NCI-H1105 (cell line): ENCODE results near the gene YIPF4.
"Not testable (repeated sequence)": the region's sequence is repeated elsewhere in the genome, so short reads cannot be mapped to it uniquely, and the experiment has no call there.

ENCODE experiments used
- DNase-seq: peaks from one replicate; lab custom pipeline; 2025; lab: John Stamatoyannopoulos, UW

The YIPF4 gene

DNA sequence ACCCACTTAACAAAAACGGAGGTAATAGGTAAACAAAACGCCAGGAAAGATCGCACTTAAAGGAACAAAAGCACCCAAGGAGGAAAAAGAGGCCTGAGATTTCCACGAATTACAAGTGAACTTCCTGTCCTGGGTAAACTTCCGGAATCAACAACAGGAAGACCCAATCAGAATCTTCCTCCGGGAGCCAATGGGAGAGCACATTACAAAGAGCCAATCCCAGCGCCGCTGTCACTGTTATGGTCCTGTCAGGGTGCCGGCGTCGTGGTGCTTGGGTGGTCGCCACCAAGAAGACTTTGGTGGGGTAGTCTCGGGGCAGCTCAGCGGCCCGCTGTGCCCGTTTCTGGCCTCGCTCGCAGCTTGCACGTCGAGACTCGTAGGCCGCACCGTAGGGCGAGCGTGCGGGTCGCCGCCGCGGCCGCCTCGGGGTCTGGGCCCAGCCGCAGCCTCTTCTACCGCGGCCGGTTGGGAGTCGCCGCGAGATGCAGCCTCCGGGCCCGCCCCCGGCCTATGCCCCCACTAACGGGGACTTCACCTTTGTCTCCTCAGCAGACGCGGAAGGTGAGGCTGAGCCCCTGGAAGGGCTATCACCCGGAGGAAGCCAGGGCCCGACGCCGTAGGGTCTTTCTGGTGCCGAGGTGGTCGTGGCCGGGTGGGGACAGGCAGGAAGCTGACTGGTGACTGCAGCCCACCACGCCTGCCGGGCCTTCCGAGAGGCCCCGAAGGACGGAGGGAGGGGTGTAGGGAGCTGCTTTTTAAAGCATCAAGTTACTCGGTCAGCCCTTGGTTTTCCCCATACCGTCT lies at the start of gene YIPF4:
YIPF4 (plus strand) TSS at position 231 of the 804 bp plus-strand sequence; CDS start at position 483, 252 bp downstream.
- peak; percentile 73 for DNase-seq

GRCh38 chr2:32228181-32228580 lies 49.5 kb upstream of the YIPF4 start:
- DNase-seq: no peak

DNA sequence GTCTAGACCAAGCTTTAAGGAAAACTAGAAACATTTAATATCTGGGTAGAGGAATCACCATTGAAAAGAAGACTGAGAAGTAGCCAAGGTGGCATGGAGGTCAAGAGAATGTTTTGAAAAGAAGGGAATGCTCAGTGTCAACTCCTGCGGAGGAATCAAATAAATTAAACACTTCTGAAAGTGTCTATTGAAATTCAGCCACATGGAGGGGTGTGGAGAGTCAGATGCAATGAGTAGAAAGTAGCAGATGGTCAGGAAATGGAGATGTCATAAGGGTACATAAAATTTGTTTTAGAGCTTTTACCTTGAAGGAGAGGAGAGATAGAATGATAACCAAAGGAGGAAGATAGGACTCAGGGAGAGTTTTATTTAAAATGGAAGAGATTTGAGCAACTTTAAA lies 48.1 kb upstream of the YIPF4 start:
- no peak for DNase-seq

- no peak for DNase-seq
These were observed 45.7 kb upstream of the YIPF4 start for GRCh38 chr2:32231959-32232358.

- DNase-seq: no peak
These were observed 42.4 kb upstream of the YIPF4 start for GRCh38 chr2:32235315-32235714.

DNA sequence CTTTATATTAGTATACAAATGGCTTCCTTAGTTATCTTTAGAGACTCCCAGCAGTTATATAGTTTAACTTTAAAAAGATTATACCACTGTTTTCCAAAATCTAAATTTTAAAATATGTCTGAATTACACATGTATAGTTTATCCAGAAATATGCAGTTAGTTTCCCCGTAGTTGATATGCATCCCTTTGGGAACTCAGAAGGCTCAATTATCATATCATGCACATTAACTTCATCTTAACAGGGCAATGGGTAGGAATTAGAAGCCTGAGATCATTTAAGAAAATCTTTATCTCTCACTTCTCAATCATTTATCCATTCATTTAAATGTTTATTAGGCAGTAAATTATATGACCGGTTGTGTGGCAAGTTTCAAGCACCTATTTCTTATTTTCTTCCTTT lies 40.2 kb upstream of the YIPF4 start:
- no peak for DNase-seq

DNA sequence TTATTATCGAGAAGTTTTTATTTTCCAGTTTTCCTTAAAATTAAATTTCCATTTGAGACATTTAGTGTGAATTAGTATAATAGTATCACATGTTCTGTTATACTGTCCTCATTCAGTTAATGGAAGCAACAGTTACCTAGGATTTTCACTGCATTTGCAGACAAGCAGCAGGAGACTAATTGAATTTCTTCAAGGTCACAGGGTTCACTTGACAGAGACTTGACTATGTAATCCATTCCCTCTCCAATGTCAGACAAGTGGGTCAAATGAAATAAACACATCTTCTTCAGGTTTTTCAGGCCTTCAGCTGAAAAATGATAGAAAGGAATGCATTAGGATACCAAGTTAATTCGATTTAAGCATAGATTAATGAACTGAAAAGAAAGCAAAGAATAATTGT lies 39.7 kb upstream of the YIPF4 start:
- DNase-seq: no peak

DNA sequence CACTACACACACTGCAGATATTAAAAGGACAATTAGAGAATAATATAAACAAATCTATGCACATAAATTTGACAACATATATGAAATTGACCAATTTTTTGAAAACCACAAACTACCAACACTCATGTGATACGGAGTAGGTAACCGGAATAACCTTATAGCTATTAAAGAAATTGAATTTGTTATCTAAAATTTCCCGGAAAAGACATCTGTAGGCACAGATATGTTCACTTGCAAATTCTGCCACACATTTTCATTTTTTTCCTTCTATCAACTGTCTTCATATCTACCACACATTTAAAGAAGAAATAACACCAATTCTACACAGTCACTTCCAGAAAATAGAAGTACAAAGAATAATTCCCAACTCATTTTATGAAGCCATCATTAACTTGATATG lies 35.4 kb upstream of the YIPF4 start:
- DNase-seq: no peak

DNA sequence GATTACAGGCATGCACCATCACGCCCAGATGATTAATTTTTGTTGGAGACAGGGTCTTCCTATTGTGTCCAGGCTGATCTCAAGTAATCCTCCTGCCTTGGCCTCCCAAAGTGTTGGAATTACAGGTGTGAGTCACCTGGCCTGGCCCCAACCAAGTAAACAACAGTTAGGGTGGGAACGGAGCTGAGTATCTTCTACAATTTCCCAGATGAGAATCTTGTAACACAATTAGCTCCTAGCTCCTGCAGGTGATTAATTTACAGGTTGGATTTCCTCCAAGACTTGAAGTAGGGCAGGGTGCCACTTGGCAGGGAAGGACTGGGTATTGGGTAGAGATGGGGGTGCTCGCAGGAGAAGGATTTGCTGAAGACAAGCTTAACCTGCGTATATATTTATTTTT lies 30.8 kb upstream of the YIPF4 start:
- DNase-seq: peak; percentile 3

DNA sequence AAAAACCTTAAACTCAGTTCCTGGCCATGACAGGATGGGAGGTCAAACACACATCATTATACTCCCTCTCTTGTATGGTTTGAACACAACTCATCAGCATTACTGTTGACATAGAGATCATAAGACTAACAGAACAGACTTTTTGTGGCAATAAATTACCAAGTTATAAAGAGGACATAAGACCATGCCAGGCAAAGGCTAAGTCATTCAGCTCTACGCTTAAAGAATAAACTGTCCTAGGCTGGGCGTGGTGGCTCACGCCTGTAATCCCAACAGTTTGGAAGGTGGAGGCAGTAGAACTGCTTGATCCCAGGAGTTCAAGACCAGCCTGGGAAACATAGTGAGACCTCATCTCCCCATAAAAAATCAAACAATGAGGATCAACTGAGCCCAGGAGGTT lies 29.4 kb upstream of the YIPF4 start:
- DNase-seq: no peak

DNA sequence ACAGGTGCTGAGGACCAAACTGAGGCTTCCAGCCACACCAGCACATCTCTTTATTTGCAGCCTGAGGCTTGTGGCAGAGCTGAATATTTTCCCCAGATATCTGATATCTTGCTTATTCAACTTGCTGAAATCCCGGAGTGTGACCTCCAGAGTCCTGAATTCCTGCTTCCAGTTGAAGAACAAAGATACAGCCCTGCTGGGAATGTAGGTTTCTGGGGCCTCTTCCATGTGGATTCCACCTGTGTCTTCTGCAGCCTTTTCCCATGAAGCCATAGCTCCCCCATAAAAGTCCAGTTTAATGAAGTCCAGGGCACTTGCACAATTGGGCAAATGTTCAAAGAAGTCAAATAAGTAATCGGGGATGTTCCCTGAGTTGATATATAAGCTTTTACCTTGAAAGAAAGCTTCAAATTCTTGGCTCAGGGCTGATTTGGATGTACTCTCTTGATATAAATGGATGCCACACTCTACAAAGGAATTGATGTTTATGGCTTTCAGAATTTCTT lies 27.9 kb upstream of the YIPF4 start:
- DNase-seq: no peak

DNA sequence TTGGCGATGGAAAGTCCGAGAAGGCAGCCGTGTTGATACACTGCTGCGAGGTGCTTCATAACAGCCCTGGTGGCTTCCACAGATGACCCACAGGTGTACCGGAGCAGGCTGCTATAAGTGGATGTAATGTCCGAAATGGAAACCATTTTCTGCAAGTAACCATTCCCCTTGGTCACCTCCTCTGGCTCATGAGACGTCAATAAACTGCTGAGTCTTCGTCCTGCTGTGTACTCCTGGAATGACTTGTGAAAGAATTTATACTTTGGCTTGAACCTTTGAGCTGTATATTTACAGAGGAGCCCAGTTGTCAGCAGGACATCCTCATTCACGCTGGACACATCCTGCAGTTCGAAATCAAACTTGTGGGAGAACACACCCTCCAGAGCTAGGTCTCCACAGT lies 27.4 kb upstream of the YIPF4 start:
- no peak for DNase-seq

GRCh38 chr2:32258242-32258641 lies 19.5 kb upstream of the YIPF4 start:
- no peak for DNase-seq

DNA sequence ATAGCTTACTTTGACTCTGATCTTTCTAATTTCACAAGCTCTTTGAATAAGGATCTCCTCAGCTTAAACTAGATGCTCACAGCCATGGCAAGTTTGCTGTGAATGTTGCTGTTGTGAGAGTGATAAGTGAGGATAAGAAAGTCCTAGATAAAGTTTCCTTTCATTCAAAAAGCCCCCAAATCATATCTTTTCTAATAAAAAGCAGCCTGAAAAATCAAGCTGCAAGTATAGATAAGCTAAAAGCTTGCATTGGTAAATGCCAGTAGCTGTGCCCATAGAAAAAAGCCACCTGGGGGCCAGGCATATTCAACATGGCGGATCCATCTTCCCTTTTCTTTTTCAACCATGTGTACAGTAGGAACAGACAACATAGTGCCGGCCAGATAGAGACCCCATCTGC lies 17.3 kb upstream of the YIPF4 start:
- DNase-seq: no peak

GRCh38 chr2:32262105-32262504 lies 15.6 kb upstream of the YIPF4 start:
- DNase-seq: no peak

DNA sequence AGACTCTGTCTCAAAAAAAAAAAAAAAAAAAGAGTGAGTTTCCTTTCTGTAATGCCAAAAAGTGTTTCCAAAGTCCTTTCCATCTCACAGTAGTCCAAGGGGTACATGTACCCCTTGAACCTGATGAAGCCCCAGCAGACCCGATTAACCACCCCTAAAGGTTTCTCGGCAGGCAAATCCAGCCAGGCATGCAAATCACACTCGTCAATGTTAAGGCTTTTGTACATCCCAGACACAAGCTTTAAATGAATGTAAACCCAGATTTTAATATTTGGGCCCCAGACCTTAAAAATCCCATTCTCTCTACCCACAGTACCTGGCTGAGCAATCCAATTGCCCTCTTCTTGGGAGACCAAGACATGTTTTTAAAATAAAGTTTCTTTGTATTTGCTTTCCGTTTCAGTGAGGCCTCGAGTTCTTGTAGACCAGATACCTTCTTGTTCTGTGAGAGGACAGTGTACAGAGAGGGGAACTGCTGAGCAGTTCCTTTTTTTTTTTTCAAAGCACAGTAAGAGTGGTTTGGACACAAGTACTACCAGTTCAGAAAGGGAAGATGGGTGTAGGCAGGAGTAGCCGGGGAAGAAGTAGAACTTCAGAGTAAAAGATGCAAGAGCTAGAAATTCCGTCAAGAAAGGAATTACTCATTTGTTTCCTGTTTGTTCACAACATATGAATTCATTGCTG lies 13.1 kb upstream of the YIPF4 start, which contains the start of gene NLRC4:
NLRC4 (minus strand) TSS at position 465 of the 684 bp plus-strand sequence. CDS start 8,111 bp downstream, outside the sequence.
- no peak for DNase-seq

DNA sequence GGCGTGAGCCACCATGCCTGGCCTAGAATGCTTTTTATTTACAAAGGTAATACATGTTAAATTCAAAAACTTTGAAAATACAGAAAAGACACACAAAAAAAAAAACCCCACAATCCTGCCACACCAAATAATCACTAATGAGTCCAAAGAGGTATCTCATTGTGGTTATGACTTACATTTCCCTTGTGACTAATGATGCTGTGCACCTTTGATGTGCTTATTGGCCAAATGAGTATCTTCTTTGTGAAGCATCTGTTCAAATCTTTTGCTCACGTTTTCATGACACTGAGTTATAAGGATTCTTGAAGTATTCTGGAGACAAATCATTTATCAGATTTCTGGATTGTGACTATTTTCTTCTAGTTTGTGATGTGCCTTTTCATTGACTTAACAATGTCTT lies 6.6 kb upstream of the YIPF4 start:
- no peak for DNase-seq

DNA sequence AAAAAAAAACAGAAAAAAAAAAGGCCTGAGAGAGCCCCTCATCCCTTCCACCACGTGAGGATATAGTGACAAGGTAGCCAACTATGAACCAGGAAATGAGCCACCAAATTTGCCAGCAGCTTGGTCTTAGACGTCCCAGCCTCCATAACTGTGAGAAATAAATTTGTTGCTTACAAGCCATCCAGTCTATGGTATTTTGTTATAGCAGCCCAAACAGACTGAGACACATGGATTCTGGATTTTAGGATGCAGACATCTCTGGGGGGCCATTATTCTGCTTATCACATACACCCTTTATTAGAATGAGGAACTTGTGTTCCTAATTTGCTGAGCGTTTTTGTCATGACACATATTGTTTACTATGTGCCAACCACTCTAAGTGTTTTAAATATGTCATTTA lies 5.4 kb upstream of the YIPF4 start:
- no peak for DNase-seq

DNA sequence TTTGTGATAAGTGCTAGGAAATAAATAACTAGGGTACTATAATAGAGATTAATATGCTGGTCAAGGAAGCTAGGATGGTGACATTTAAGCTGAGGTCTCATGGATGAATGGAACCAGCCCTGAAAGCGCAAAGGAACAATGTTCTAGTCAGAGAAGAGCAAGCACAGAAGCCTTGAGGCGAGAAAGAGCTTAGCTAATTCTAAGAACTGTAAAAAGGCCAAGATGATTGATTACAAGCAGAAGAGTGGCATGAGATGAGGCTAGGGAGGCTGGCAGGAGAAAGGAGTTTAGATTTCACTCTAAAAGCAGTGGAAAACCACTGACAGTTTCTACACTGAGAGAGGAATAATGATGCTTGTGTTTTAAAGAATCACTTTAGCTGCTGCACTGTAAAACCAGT lies 3.4 kb upstream of the YIPF4 start:
- DNase-seq: no peak

- not testable (repeated sequence) for DNase-seq
These were observed 1.9 kb upstream of the YIPF4 start for GRCh38 chr2:32275790-32276189.

DNA sequence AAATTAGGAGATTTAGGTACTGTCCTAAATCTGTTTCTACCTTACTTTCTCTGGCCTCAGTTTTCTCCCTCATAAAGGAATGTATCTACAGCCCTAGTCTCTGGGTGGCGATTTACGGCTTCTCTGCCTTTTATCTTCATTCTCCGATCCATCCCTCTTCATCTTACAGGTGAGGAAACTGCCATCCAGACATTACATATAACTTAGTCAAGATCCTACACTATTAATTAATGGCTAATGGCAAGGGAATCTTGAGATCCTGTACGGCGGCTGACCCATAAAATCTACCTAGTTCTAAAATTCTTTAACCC lies 386 bp upstream of the YIPF4 start:
- no peak for DNase-seq

GRCh38 chr2:32278478-32278853 lies 762 bp downstream of the YIPF4 start:
- DNase-seq: no peak

- DNase-seq: no peak
These were observed 6.6 kb downstream of the YIPF4 start for GRCh38 chr2:32284321-32284720.
